ENCODE data around the gene PDE4B. TPM values are rescaled to one million over a fixed set of nuclear protein-coding genes. Genes with fewer than 3 reads are reported as not detected.

Gene PDE4B
- total RNA-seq, 2 donors from 2014 or later = 18.1 to 55.4 TPM

- TF ChIP-seq CTCF (IDR thresholded peaks at IDR 0.05) = no peak
- TF ChIP-seq POLR2AphosphoS5 (IDR thresholded peaks at IDR 0.05) = no peak
- TF ChIP-seq POLR2A (IDR thresholded peaks at IDR 0.05) = no peak
- 70% methylated on average over 8 of the region's 9 CpGs for WGBS
- DNase-seq (ENCODE audit: low spot score) = no peak
- Histone ChIP-seq H3K27ac (no peak overlapping the region), H3K9me3 (no peaks in the 10 kb centered on the region), H3K4me3 (no peak overlapping the region), H3K36me3 (no peaks in the 10 kb centered on the region), H3K4me1 (replicated peaks) (no peaks in the 10 kb centered on the region), H3K27me3 (replicated peaks; ENCODE audit: insufficient read depth) (no peaks in the 10 kb centered on the region)
- intact Hi-C loops (cut with DNase I) = no loop called here
These were observed 589.1 kb downstream of the PDE4B start for GRCh38 chr1:66381621-66382275.

GRCh38 chr1:66383168-66383567 is 590.5 kb downstream of the PDE4B start:
- no peak for DNase-seq (ENCODE audit: low spot score)
- no peaks in the 10 kb centered on the region for H3K27me3 ChIP-seq (replicated peaks; ENCODE audit: insufficient read depth)
- 97% methylated on average over 5 of the region's 5 CpGs for WGBS
- TF ChIP-seq POLR2AphosphoS5 (IDR thresholded peaks at IDR 0.05) (no peak), POLR2A (IDR thresholded peaks at IDR 0.05) (no peak), CTCF (IDR thresholded peaks at IDR 0.05) (no peak)
- no peak overlapping the region for H3K4me3 ChIP-seq
- H3K9me3 ChIP-seq = no peaks in the 10 kb centered on the region
- no peak overlapping the region for H3K27ac ChIP-seq
- H3K4me1 ChIP-seq (replicated peaks) = no peaks in the 10 kb centered on the region
- intact Hi-C loops (cut with DNase I) = no loop called here
- H3K36me3 ChIP-seq = no peaks in the 10 kb centered on the region

- Histone ChIP-seq H3K4me1 (replicated peaks) (no peaks in the 10 kb centered on the region), H3K27me3 (replicated peaks; ENCODE audit: insufficient read depth) (no peaks in the 10 kb centered on the region), H3K36me3 (no peaks in the 10 kb centered on the region), H3K4me3 (no peak overlapping the region), H3K27ac (no peak overlapping the region), H3K9me3 (no peaks in the 10 kb centered on the region)
- WGBS = 89% methylated on average over 1 of the region's 1 CpG
- TF ChIP-seq POLR2AphosphoS5 (IDR thresholded peaks at IDR 0.05) (no peak), POLR2A (IDR thresholded peaks at IDR 0.05) (no peak), CTCF (IDR thresholded peaks at IDR 0.05) (no peak)
- intact Hi-C loops (cut with DNase I) = loop anchor here (2.0 kb wide), 1 partner anchor 39 kb away; no protein-coding TSS in a partner anchor
- no peak for DNase-seq (ENCODE audit: low spot score)
These were observed 590.9 kb downstream of the PDE4B start for GRCh38 chr1:66383611-66384010.

GRCh38 chr1:66384258-66384921 is 591.7 kb downstream of the PDE4B start:
- H3K27me3 ChIP-seq (replicated peaks; ENCODE audit: insufficient read depth) = no peaks in the 10 kb centered on the region
- WGBS = 92% methylated on average over 1 of the region's 1 CpG
- H3K4me3 ChIP-seq = no peak overlapping the region
- no peaks in the 10 kb centered on the region for H3K4me1 ChIP-seq (replicated peaks)
- no peak overlapping the region for H3K27ac ChIP-seq
- TF ChIP-seq POLR2A (IDR thresholded peaks at IDR 0.05) (no peak), CTCF (IDR thresholded peaks at IDR 0.05) (no peak), POLR2AphosphoS5 (IDR thresholded peaks at IDR 0.05) (no peak)
- intact Hi-C loops (cut with DNase I) = loop anchor here (2.0 kb wide), 1 partner anchor 40 kb away; no protein-coding TSS in a partner anchor
- no peaks in the 10 kb centered on the region for H3K9me3 ChIP-seq
- DNase-seq (ENCODE audit: low spot score) = no peak
- no peaks in the 10 kb centered on the region for H3K36me3 ChIP-seq

- intact Hi-C loops (cut with DNase I) = no loop called here
- Histone ChIP-seq H3K4me1 (replicated peaks) (no peaks in the 10 kb centered on the region), H3K36me3 (no peaks in the 10 kb centered on the region), H3K27ac (no peak overlapping the region), H3K27me3 (replicated peaks; ENCODE audit: insufficient read depth) (no peaks in the 10 kb centered on the region), H3K4me3 (no peak overlapping the region), H3K9me3 (no peaks in the 10 kb centered on the region)
- TF ChIP-seq POLR2AphosphoS5 (IDR thresholded peaks at IDR 0.05) (no peak), POLR2A (IDR thresholded peaks at IDR 0.05) (no peak), CTCF (IDR thresholded peaks at IDR 0.05) (no peak)
- WGBS = 73% methylated on average over 1 of the region's 1 CpG
- no peak for DNase-seq (ENCODE audit: low spot score)
These were observed 594.0 kb downstream of the PDE4B start for GRCh38 chr1:66386712-66387111.
